ENCODE data around the gene CNKSR3. TPM values are rescaled to one million over a fixed set of nuclear protein-coding genes. Genes with fewer than 3 reads are reported as not detected.

CNKSR3 gene
- total and polyA plus RNA-seq, 2 of the 8 experiments (the other 6 are each of a cell fraction or from before 2014, with no cell fraction given), result 1.2 to 6.2 TPM

- Histone ChIP-seq H2BK120ac (replicated peaks; ENCODE audit: low read depth, low read length) (no peak overlapping the region), H3K23ac (ENCODE audit: insufficient read length) (no peak overlapping the region), H3K4ac (replicated peaks; ENCODE audit: insufficient read length, low read depth, low read length) (no peak overlapping the region), H4K20me1 (replicated peaks in 1 of 2; ENCODE audit: control insufficient read depth in 1 of 2, insufficient read depth in 2 of 2, low read length in 2 of 2) (no peaks in the 10 kb centered on the region), H3K4me1 (replicated peaks in 1 of 4; ENCODE audit: control insufficient read depth in 3 of 4, insufficient read depth in 4 of 4, low read length in 3 of 4) (no peaks in the 10 kb centered on the region), H3K27ac (ENCODE audit: low read depth, low read length) (no peak overlapping the region), H3K56ac (replicated peaks; ENCODE audit: insufficient read length, low read depth, low read length) (no peak overlapping the region), H3K79me2 (ENCODE audit: control insufficient read depth in 1 of 2, insufficient read depth in 2 of 2, low read length in 2 of 2) (no peaks in the 10 kb centered on the region), H2BK5ac (ENCODE audit: low read depth, low read length) (no peak overlapping the region), H4K5ac (ENCODE audit: insufficient read length, low read depth, low read length) (no peak overlapping the region), H3K4me2 (ENCODE audit: insufficient read depth in 1 of 2, low read depth in 2 of 2, low read length in 2 of 2) (no peak overlapping the region), H3K36me3 (ENCODE audit: control insufficient read depth in 2 of 4, insufficient read depth in 4 of 4, low read length in 3 of 4) (no peaks in the 10 kb centered on the region), H2BK15ac (ENCODE audit: low read length) (no peak overlapping the region), H3K4me3 (ENCODE audit: extremely low read depth in 1 of 4, insufficient read depth in 2 of 4, low read depth in 3 of 4, low read length in 4 of 4) (no peak overlapping the region), H4K8ac (ENCODE audit: extremely low read depth, insufficient read depth, low read length) (no peak overlapping the region), H3K14ac (ENCODE audit: insufficient read length) (no peak overlapping the region), H3K9ac (replicated peaks in 1 of 4; ENCODE audit: extremely low read depth in 1 of 4, low read depth in 3 of 4, low read length in 3 of 4) (no peak overlapping the region), H2AFZ (ENCODE audit: low read length) (no peak overlapping the region), H2BK20ac (ENCODE audit: low read length) (no peak overlapping the region), H2BK12ac (ENCODE audit: low read depth, low read length) (no peak overlapping the region), H3K27me3 (replicated peaks in 1 of 4; ENCODE audit: control insufficient read depth in 3 of 4, extremely low read depth in 1 of 4, insufficient read depth in 3 of 4, low read length in 3 of 4) (no peaks in the 10 kb centered on the region), H3K9me3 (ENCODE audit: insufficient read depth in 2 of 2, low read depth in 1 of 2, low read length in 1 of 2) (no peaks in the 10 kb centered on the region), H4K91ac (replicated peaks; ENCODE audit: insufficient read length, low read length) (no peak overlapping the region), H3K18ac (ENCODE audit: extremely low read depth, low read length) (no peak overlapping the region), H3K79me1 (ENCODE audit: low read depth, low read length) (no peaks in the 10 kb centered on the region), H2AK5ac (ENCODE audit: low read depth, low read length) (no peak overlapping the region), H3K23me2 (ENCODE audit: low read depth, low read length) (no peaks in the 10 kb centered on the region)
- 87% methylated on average over 4 of the region's 4 CpGs; no CpG with 5 or more reads in 1 of the 2 experiments for WGBS, 2 experiments (ENCODE audit: extremely low coverage in 1 of 2, insufficient coverage in 1 of 2, insufficient read length in 1 of 2, insufficient replicate concordance in 2 of 2, low coverage in 1 of 2, low lambda C conversion rate in 2 of 2, missing lambda C conversion rate in 1 of 2)
- FAIRE-seq, result no peak
- CTCF ChIA-PET (ENCODE audit: partially characterized antibody), result interaction anchor here (0.6 kb wide), 1 partner anchor 211 kb away, joined by 3 read pairs; no protein-coding TSS in a partner anchor
- DNase-seq (ENCODE audit: low read depth in 1 of 2, low spot score in 2 of 2), result no peak
- POLR2A ChIA-PET (ENCODE audit: partially characterized antibody), result no interaction called here
- TF ChIP-seq ZNF274 (IDR thresholded peaks at IDR 0.05; ENCODE audit: borderline replicate concordance, extremely low read depth, low read length) (no peak), MAX (IDR thresholded peaks at IDR 0.05) (no peak), CEBPB (IDR thresholded peaks at IDR 0.05; ENCODE audit: low read depth, low read length) (no peak), BCL11A (IDR thresholded peaks at IDR 0.05; ENCODE audit: low read depth in 2 of 2, low read length in 2 of 2) (no peak), EGR1 (IDR thresholded peaks at IDR 0.05; ENCODE audit: borderline replicate concordance, low read depth, low read length) (no peak)
These were observed 146.7 kb downstream of the CNKSR3 start for GRCh38 chr6:154363821-154364220.
